Endodermal cell (in vitro differentiated cells): ENCODE data around the gene FBXW7. TPM values are rescaled to one million over a fixed set of nuclear protein-coding genes. Genes with fewer than 3 reads are reported as not detected.

Experiments
- DNase-seq: peaks from one replicate; pipeline ENCODE4 v3.0.0-alpha.2; 2017
- H3K27ac ChIP-seq: 2 replicates; pipeline ENCODE4 v1.5.1; 2013; ENCODE audit warnings: mild to moderate bottlenecking, low read depth, low read length, moderate library complexity
- H3K27me3 ChIP-seq: 2 replicates; pipeline ENCODE4 v1.6.1; 2013; ENCODE audit warnings: mild to moderate bottlenecking, low read length, moderate library complexity; ENCODE audit not compliant: insufficient read depth, control insufficient read depth, poor library complexity, severe bottlenecking
- H3K36me3 ChIP-seq: 2 replicates; pipeline ENCODE4 v1.7.0; 2013; ENCODE audit warnings: mild to moderate bottlenecking, low read length, moderate library complexity; ENCODE audit not compliant: control insufficient read depth, insufficient read depth
- H3K4me1 ChIP-seq: one replicate; pipeline ENCODE4 v1.7.0; 2013; ENCODE audit warnings: low read length; ENCODE audit not compliant: control insufficient read depth, insufficient read depth
- H3K4me3 ChIP-seq: 2 replicates; pipeline ENCODE4 v1.5.1; 2013; ENCODE audit warnings: mild to moderate bottlenecking, low read length, moderate library complexity
- H3K9ac ChIP-seq: 2 replicates; pipeline ENCODE4 v1.6.1; 2013; ENCODE audit warnings: mild to moderate bottlenecking, low read length, moderate library complexity; ENCODE audit not compliant: poor library complexity, severe bottlenecking; ENCODE audit errors: extremely low read depth
- H3K9me3 ChIP-seq: 2 replicates; pipeline ENCODE4 v1.6.1; 2013; ENCODE audit warnings: mild to moderate bottlenecking, low read length, moderate library complexity; ENCODE audit not compliant: control insufficient read depth
- H3K27ac Mint-ChIP-seq: 2 replicates; pipeline ENCODE4 v1.8.0; 2020; ENCODE audit warnings: mixed read lengths
- H3K27me3 Mint-ChIP-seq: 2 replicates; pipeline ENCODE4 v1.8.0; 2021; ENCODE audit warnings: mild to moderate bottlenecking, mixed read lengths; ENCODE audit not compliant: insufficient read depth
- H3K36me3 Mint-ChIP-seq: 2 replicates; pipeline ENCODE4 v1.8.0; 2020; ENCODE audit warnings: low read depth, mixed read lengths
- H3K4me1 Mint-ChIP-seq: 2 replicates; pipeline ENCODE4 v1.8.0; 2020; ENCODE audit warnings: mixed read lengths
- H3K4me3 Mint-ChIP-seq: 2 replicates; pipeline ENCODE4 v1.8.0; 2020; ENCODE audit warnings: mild to moderate bottlenecking, moderate library complexity, mixed read lengths
- H3K9me3 Mint-ChIP-seq: 2 replicates; pipeline ENCODE4 v1.8.0; 2020; ENCODE audit warnings: mild to moderate bottlenecking, mixed read lengths
- WGBS, 2 experiments: methylation state at CpG; one replicate each; pipeline versions ENCODE4 v1.1.5 to v1.1.7; 2013; ENCODE audit warnings: missing lambda C conversion rate in 2 of 2, mixed read lengths in 1 of 2; ENCODE audit not compliant: insufficient coverage in 1 of 2, insufficient read length in 1 of 2; 5-methylcytosine and 5-hydroxymethylcytosine counted together
- total RNA-seq, 2 donors: library from RNA; stranded (reverse); fragmentation: NEBNext Ultra II Directional in 1 of 2; extraction: Animal tissue kit (Norgen Biotek cat#: 25700) in 1 of 2; gene quantifications; 2 replicates in 1 of 2; 3 replicates in 1 of 2; pipeline ENCODE4 v1.2.1, GENCODE V29; 2021
- TF ChIP-seq, protein P1 (sequence below): fragments of 200-600 bp; sonication (generic); conservative IDR thresholded peaks from 2 replicates; pipeline ENCODE4 v1.5.0; 2021; ENCODE audit warnings: antibody characterized with exemption, mild to moderate bottlenecking

Gene FBXW7
- total RNA-seq, 2 donors from 2014 or later = 34.3 to 34.4 TPM

DNA sequence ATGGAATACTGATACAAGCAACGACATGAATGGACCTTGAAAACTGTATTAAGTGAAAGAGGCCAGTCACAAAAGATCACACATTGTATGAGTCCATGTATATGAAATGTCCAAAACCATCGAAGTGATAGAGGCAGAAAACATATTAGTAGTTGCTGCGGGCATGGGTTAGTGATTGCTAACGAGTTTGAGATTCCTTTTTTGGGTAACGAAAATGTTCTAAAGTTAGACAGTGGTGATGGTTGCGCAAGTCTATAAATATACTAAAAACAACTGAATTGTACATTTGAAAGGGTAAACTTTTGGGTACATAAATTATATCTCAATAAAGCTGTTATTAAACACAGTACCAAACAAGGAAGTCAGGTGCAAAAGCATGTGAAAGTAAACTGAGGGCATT is 234.5 kb downstream of the FBXW7 start:
- Histone ChIP-seq H3K4me1 (no peaks in the 10 kb centered on the region), H3K36me3 (no peaks in the 10 kb centered on the region), H3K9ac (no peak overlapping the region), H3K27me3 (no peaks in the 10 kb centered on the region), H3K9me3 (no peaks in the 10 kb centered on the region), H3K27ac (no peak overlapping the region), H3K4me3 (no peak overlapping the region)
- Mint-ChIP-seq H3K9me3 (no peaks in the 10 kb centered on the region), H3K36me3 (no peaks in the 10 kb centered on the region), H3K4me3 (no peak overlapping the region), H3K27me3 (no peaks in the 10 kb centered on the region), H3K4me1 (no peaks in the 10 kb centered on the region), H3K27ac (no peak overlapping the region)
- no peak for DNase-seq
- WGBS, 2 experiments = 96 to 100% methylated on average over 3 to 6 of the region's 6 CpGs
- TF ChIP-seq, protein P1, sequence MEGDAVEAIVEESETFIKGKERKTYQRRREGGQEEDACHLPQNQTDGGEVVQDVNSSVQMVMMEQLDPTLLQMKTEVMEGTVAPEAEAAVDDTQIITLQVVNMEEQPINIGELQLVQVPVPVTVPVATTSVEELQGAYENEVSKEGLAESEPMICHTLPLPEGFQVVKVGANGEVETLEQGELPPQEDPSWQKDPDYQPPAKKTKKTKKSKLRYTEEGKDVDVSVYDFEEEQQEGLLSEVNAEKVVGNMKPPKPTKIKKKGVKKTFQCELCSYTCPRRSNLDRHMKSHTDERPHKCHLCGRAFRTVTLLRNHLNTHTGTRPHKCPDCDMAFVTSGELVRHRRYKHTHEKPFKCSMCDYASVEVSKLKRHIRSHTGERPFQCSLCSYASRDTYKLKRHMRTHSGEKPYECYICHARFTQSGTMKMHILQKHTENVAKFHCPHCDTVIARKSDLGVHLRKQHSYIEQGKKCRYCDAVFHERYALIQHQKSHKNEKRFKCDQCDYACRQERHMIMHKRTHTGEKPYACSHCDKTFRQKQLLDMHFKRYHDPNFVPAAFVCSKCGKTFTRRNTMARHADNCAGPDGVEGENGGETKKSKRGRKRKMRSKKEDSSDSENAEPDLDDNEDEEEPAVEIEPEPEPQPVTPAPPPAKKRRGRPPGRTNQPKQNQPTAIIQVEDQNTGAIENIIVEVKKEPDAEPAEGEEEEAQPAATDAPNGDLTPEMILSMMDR = no peak

DNA sequence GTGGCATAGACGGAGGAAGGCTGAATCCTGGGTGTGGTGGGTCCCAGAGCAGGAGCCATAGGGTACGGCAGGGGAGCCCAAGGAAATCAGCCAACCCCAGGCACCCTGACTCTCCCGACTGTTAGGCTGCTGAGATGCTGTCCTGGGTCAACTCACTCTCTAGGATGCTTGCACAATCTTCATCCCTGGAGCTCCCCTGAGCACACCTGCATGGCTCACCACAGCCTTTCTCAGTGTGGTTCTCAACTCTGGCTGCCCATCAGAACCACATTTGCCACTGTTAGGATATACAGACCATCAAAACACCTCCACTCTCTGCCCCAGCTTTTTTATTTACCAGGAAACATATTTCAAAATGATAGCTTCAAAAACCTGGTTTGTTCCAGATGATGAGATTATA is 236.3 kb downstream of the FBXW7 start:
- Mint-ChIP-seq H3K4me3 (no peak overlapping the region), H3K36me3 (no peaks in the 10 kb centered on the region), H3K27me3 (no peaks in the 10 kb centered on the region), H3K4me1 (no peaks in the 10 kb centered on the region), H3K9me3 (no peaks in the 10 kb centered on the region), H3K27ac (no peak overlapping the region)
- no peaks in the 10 kb centered on the region for H3K9me3 ChIP-seq
- no peak overlapping the region for H3K4me3 ChIP-seq
- no peak for DNase-seq
- no peaks in the 10 kb centered on the region for H3K36me3 ChIP-seq
- H3K27me3 ChIP-seq = no peaks in the 10 kb centered on the region
- TF ChIP-seq, protein P1 = no peak
- H3K4me1 ChIP-seq = no peaks in the 10 kb centered on the region
- WGBS, 2 experiments = 85 to 100% methylated on average over 3 of the region's 3 CpGs
- no peak overlapping the region for H3K27ac ChIP-seq
- H3K9ac ChIP-seq = no peak overlapping the region

GRCh38 chr4:152296386-152296785 is 239.5 kb downstream of the FBXW7 start:
- no peaks in the 10 kb centered on the region for H3K4me1 Mint-ChIP-seq
- no peak overlapping the region for H3K27ac ChIP-seq
- H3K36me3 Mint-ChIP-seq = no peaks in the 10 kb centered on the region
- TF ChIP-seq, protein P1 = no peak
- H3K9me3 Mint-ChIP-seq = no peaks in the 10 kb centered on the region
- no peaks in the 10 kb centered on the region for H3K4me1 ChIP-seq
- no peaks in the 10 kb centered on the region for H3K27me3 ChIP-seq
- no peaks in the 10 kb centered on the region for H3K9me3 ChIP-seq
- H3K4me3 ChIP-seq = no peak overlapping the region
- no peak overlapping the region for H3K27ac Mint-ChIP-seq
- H3K27me3 Mint-ChIP-seq = no peaks in the 10 kb centered on the region
- no peak overlapping the region for H3K9ac ChIP-seq
- no peak for DNase-seq
- H3K36me3 ChIP-seq = no peaks in the 10 kb centered on the region
- no peak overlapping the region for H3K4me3 Mint-ChIP-seq
